Upper lobe of left lung (tissue), 4 donors: Measurements from ENCODE around the gene AKR1D1.

ENCODE experiments used
- POLR2A ChIP-seq, 4 donors: fragments of 450-650 bp; IDR thresholded peaks; one replicate each; pipeline ENCODE4 v1.5.1; 2016 to 2017; ENCODE audit warnings: antibody characterized with exemption in 4 of 4, mild to moderate bottlenecking in 2 of 4
- TF ChIP-seq, protein P1 (sequence below), 6 experiments: fragments of 450-650 bp in 4 of 6; fragments of 200-600 bp in 2 of 6; sonication (generic) in 2 of 6; IDR thresholded peaks; one replicate each; pipeline ENCODE4 v1.5.1; 2016 to 2019; ENCODE audit warnings: antibody characterized with exemption in 6 of 6

DNA sequence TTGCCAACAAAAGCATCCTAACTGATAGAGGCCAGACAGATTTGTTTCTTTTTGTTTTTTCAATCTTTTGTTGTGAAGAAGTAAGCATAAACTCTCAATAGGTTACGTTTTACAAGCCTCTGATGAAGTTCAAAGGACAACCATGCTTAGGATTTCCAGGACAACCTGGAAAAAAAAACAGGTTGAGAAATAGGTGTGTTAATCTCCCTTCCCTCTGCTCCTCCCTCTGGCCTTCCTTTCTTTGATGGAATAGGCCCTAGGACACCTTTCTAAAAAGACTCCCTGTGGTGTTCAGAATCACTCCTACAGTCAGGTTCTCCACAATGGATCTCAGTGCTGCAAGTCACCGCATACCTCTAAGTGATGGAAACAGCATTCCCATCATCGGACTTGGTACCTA, at the start of gene AKR1D1:
- TF ChIP-seq, protein P1, sequence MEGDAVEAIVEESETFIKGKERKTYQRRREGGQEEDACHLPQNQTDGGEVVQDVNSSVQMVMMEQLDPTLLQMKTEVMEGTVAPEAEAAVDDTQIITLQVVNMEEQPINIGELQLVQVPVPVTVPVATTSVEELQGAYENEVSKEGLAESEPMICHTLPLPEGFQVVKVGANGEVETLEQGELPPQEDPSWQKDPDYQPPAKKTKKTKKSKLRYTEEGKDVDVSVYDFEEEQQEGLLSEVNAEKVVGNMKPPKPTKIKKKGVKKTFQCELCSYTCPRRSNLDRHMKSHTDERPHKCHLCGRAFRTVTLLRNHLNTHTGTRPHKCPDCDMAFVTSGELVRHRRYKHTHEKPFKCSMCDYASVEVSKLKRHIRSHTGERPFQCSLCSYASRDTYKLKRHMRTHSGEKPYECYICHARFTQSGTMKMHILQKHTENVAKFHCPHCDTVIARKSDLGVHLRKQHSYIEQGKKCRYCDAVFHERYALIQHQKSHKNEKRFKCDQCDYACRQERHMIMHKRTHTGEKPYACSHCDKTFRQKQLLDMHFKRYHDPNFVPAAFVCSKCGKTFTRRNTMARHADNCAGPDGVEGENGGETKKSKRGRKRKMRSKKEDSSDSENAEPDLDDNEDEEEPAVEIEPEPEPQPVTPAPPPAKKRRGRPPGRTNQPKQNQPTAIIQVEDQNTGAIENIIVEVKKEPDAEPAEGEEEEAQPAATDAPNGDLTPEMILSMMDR (IDR thresholded peaks at IDR 0.05), result no peak
- no peak for TF ChIP-seq POLR2A (IDR thresholded peaks at IDR 0.05)
